GM19397 (cell line): ENCODE measurements around the gene SLC6A12.

ENCODE experiments used
- ATAC-seq: cut with Tn5 transposase; IDR thresholded peaks from one replicate; pipeline ENCODE4 v1.9.1; 2021; ENCODE audit warnings: mild to moderate bottlenecking, moderate library complexity; ENCODE audit not compliant: unreplicated experiment

Gene SLC6A12

DNA sequence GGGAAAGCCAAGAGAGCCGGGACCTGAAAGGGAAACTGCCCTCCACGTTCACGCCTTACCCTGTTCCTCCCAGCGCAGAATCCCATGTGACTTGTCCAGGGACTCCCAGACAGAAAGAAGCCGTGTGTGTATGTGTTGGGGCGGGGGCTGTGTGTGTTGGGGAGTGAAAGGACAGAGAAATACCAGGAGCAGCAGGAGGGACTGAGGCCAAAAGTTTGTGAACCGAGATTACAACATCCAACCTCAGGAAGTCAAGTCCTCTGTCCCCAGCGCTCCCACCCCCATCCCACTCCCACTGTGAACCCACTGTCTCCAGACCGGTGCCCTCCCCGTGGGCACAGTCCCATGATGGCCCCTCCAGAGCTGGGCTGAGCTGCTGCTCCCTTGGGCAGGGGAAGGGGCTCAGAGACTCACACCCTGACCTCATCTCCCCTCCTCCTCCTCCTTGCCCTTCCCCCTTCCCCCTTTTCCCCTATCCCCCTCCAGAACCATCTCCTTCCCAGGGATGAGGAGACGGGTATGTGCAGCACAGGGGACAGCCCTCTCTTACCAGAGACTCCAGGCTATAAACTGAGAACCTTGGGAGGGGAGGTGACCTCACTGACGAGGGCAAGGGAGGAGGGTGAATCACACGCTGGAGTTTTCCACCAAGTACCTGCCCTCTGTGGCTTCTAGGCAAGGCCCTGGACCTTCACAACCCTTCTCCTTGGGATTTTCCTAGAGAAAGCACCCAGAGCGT lies at the start of gene SLC6A12:
SLC6A12 (minus strand) TSS at position 155 of the 739 bp plus-strand sequence. CDS start 4,171 bp downstream, outside the sequence.
- no peak for ATAC-seq

DNA sequence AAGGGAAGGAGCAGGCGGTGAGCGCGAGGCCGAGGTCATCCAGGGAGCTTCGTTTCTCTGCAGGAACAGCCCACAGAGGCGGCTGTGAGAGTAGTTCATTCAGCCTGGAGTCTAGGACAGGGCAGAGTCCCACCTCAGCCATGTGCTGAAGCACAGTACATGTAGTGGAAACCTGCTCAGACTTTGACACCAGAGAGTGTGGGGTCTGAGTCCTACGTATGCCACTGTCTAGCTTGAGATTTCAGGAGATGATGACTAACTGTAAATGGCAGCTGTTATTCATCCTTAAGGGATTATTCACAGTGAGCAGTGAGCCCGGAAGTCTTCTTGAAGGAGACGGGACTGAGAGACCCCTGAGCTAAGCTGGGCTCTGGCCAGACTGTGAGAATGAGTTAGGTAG lies 49.6 kb upstream of the SLC6A12 start:
- no peak for ATAC-seq

DNA sequence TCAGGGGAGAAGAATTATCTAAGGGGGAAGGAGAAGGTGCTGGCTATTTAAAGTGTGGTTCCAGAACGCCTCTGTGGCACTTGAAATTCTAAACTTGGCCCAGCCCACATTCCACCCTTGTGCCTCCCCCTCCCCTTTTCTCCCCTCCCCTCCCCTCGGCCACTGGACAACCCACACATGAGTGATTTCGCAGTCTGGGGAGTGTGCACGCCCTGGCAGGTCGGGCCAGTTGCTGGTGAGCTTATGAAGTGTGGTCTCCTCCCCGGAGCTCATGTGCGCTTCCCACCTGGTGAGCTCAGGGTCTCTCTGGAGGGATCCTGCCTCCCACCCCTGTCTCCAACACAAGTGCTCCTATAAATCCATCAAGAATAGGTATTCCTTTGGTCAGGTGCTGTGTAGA lies 48.9 kb upstream of the SLC6A12 start, which contains the start of gene SLC6A13:
SLC6A13 (minus strand) TSS at position 20 of the 400 bp plus-strand sequence. CDS start 2,784 bp downstream, outside the sequence.
- no peak for ATAC-seq

DNA sequence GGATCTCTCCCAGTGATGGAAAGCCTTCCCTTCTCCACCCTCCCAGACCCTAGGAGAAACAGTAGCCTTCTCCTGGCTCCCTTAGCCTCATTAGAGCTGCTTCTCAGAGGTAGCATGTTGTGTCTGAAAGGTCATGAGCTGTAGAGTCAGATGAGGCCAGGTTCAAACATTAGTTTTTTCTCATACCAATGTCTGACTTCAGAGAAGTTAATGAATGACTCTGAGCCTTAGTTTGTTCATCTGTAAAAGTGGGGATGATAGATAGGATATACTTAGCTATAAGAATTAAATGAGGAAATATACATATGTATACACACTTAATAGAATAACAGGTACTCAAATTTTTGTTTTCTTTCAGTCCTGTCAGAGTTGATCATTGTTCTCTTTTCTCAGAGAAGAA lies 48.2 kb upstream of the SLC6A12 start:
- no peak for ATAC-seq

DNA sequence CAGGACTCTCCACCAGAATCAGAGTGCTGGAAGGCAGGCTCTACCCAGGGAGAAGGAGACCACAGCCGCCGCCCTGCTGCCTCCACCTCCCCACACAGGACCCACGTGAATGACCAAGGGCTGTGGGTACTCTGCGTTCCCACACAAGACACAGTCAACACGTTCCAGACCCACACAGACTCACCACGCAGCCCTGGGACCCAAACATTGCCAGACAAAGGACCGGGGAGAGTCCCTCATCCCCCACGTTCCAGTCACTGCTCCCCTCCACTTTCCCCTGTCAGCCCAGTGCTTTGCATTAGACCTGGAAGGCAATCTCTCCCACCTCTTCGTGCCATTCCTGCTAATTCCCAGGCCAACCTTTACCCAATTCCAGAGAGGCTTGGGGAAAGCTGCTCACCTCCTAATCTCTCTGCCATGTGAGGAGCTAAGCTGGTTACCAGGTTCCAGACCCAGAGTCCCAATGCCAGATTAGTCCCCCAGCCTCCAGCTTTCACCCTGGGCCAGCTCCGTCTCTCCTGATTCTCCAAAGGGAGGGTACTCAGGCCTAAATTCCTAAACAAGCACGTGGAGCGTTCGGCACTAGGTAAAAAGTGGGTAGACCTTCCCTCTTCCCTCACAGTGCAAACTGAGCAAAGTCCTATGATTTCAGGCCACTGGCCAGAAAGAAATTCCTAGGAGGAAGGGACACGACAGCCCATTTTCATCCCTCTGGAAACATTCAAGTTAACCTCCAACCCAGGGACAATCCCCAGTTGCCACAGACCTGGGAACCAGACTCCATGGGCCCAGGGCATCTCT lies 43.8 kb upstream of the SLC6A12 start:
- ATAC-seq = no peak

DNA sequence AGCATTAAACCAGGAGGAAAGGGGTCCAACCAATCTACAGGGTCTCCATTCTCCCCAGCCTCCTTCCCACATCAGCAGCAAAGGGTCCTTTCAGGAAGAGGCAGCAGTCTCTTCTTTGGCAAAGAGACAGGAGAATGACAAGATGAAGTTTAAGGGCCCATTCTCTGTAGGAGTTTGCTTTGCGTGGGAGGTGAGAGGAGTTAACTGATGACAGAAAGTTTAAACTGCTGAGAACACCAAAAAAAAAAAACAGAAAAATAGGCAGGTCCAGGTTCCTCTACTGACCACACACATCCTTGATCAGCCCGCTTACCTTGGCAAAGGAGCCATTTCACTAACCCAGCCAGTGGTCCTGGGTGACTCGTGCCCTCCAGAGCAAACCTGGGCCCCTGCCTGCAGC lies 43.0 kb upstream of the SLC6A12 start:
- no peak for ATAC-seq

DNA sequence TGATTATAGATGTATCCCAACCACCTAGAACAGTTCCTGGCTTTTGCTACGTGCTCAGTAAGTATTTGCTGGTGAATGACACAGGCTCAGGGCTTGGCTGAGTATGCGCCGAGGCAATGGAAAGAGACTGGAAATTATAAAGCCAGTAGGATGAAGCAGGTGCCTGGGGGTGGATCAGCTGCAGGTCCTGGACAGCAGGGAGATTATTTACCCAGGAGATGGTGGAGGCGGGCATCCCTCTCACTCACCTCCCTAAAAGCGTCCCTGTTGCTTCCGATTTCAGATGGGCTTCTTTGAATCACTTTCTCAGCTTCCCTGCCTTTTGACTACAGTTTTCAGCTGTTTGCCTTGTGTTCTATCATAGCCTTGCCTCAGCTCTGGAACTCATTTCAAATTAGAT lies 42.3 kb upstream of the SLC6A12 start:
- ATAC-seq = no peak

DNA sequence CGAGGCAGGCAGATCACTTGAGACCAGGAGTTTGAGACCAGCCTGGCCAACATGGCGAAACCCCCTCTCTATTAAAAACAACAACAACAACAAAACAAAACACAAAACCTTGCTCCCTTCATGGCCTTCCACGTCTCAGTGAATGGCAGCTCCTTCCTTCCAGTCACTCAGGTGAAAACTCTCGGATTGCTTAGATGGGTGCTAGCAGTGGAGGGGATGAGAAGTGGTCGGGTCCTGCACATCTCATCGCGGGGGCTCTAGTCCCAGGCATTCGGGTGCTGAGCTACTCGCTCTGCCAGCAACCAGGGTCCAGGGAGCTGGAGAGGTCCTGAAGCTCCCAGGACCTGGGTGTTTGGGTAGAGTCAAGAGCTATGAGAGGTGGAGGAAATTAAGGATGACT lies 41.0 kb upstream of the SLC6A12 start:
- no peak for ATAC-seq

DNA sequence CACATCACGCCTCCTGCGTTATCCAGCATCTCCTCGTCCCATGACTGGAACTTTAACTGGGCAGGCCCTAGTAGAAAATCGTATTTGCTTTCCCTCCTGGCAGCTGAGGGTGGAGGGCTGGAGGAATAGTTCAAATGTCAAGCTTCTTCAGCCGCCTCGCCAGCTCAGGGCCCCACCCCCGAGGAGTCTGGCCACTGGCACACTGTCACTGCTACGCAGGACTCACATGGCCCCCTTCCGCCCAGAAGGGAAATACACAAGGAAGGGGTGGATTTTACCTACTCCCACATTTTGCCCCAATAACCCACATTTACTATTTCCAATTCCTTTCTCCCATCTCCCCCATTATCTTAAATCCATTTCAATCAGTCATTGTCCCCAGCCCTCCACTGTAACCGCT lies 40.1 kb upstream of the SLC6A12 start:
- no peak for ATAC-seq

DNA sequence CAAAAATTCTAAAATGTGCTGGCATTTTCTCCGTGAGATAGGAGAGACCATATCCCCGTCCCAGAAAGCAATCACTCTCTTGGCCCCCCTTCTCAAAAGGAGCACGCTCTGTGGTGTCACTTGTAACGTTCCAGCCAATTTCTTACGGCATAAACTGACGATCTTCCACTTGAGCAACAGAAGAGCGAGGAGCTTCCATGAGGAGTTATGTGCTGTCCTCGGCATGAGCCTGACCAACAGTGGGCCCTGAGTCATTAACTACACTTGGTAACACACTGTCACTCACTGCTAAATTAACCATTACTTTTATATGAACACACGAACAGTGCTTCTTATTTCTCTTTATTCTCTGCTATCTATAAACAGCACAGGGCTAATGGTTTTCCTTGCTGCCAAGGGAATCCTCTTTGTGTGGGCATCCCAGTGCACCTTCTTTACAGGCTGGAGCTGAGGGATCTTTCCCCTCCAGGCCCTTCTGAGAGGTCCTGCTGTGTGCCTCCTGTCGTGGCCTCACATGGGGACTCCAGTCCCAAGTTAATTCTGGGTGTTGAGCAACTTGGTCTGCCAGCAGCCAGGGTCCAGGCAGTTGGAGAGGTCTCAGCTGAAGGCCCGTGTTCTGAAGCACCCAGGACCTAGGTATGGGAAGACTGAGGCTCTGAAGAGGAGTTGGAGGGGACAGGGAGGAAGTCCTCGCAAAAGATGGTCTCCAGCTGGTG lies 39.3 kb upstream of the SLC6A12 start:
- ATAC-seq = no peak

DNA sequence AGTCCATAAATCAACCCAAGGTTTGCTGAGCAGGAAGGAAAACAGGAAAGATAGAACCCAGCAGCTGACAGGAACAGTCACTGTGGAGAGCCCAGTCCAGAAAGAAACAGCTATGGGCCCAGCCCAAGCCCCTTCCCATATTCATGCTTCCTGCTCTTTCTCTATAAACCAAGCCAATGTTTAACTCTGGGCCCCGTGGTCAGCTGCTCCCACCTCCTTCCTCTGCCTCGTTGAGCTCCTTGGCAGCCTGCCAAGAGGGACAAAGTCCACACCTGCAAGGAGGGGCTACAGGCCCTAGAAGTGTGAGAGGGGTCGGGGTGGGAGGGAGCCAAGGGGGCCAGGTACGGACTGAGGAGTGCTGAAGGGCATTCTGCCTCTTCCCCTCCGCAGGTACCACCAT lies 38.7 kb upstream of the SLC6A12 start:
- no peak for ATAC-seq

DNA sequence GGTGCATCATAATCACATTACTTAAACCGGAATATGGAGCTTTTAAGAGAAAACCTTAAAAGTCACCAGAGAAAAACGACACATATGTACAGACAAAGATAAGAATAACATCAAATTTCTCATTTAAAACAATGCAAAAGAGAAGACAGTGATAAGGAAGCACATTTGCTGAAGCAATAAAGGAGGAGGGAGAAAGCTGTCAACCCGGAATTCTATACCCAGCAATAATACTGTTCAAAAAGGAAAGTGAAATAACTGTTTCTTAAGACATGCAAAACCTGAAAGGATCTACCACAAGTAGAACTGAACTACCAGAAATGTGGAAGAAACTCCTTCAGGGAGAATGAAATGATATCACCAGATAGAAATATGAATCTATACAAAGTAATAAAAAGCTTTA lies 33.3 kb upstream of the SLC6A12 start:
- ATAC-seq = no peak

DNA sequence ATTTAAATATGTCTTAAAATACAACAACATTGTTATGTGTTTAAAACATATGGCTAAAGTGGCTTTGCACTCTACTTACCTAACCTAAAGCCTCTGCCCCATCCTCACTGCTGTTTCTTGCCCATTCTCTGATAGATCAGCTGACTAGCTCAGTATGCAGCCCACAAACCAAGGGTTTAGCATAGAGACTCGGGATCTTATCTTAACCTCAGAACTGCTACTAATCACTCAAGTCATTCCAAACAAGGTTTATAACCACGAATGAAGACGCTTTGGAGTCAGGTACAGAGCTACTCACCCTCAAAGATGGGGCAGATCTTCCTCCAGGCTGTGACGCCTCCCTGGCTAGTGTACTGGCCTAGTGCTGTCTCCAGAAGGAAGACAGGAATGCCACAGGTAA lies 29.4 kb upstream of the SLC6A12 start:
- no peak for ATAC-seq

DNA sequence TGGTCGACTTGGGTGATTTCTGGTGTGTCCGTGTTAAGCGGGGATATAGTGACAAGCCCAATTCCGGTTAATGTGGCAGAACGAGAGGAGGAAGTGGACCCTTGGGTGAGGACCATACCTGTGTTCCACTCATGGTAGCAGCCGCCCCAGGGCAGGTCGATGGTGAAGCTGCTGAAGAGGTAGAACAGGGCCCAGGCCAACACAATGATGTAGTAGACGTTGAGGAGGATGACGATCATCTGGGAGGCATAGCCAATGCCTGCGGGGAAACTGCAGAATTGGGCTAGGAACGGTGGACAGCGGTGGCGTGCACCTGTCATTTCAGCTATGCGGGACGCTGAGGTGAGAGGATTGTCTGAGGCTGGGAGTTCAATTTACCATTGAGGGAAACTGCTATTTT lies 28.5 kb upstream of the SLC6A12 start:
- ATAC-seq = no peak

DNA sequence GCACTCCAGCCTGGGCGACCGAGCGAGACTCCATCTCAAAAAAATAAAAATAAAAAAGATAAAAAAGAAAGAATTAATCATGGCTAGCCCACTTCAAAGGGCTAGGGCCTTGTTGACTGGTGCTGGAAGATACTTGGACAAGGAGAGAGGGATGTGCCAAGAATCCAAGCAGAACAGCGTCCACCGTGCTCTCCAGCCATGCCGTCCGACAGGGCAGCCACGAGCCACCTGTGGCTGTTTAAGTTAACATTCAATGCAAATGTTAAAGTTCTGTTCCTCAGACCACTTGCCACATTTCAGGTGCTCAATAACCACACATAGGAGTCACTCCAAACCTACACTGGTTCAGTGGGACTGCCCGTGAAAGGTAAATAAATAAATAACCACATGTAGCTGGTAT lies 27.3 kb upstream of the SLC6A12 start:
- no peak for ATAC-seq

DNA sequence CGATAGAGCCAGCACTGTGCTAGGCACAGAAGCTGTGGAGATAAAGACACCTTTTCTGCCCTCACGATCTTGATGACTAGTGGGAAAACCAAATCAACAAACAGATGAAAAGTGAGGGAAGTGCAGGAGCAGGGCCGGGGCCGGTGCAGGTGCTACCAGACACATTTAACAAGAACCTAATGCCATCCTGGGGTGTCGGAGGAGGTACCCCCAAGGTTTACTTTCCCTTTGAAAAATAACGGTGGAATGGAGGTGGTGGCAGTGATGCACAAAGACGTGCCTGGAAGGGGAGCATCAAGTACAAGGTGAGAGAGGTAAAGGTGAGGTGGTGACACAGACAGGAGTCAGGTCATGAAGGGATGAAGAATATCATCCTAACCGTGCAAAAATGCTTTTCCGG lies 26.6 kb upstream of the SLC6A12 start:
- no peak for ATAC-seq

DNA sequence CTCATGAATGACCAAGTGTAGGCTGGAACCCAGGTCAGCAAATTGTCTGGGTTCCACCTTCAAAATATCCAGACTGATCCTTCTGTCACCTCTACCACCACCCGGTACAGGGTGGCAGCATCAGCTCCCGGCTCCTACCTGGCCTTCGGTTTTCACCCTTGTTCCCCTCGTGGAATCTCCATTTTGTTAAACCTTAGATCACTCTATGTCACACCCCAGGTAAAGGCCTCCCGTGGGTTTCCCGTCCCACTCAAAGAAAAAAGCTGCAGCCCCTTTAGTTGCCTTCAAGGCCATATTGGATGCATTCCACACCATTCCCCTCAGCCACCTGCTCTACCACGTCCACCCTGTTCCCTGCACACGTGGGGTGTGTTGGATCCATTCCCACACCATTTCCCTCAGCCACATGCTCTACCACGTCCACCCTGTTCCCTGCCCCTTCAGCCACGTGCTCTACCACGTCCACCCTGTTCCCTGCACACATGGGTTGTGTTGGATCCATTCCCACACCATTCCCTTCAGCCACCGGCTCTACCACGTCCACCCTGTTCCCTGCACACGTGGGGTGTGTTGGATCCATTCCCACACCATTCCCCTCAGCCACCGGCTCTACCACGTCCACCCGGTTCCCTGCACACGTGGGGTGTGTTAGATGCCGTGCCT lies 24.9 kb upstream of the SLC6A12 start:
- ATAC-seq = no peak

DNA sequence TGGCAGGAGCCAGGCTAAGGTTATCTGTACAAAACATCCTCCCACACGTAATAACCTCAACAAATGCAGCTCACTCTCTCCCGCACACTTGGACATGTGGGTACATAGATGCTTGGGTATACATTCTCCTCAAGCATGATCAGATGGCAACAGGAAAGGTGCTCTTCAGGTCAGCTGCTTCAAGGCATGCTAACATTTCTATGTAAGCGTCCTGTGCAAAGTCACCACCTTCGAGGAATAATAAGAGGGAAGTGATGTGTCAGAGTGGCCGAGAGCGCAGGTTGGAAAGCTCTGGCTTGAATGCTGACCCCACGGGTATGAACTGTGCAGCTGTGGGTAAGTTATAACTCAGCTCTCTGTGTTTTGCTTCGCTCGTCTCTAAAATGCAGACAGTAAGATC lies 24.2 kb upstream of the SLC6A12 start:
- ATAC-seq = no peak

DNA sequence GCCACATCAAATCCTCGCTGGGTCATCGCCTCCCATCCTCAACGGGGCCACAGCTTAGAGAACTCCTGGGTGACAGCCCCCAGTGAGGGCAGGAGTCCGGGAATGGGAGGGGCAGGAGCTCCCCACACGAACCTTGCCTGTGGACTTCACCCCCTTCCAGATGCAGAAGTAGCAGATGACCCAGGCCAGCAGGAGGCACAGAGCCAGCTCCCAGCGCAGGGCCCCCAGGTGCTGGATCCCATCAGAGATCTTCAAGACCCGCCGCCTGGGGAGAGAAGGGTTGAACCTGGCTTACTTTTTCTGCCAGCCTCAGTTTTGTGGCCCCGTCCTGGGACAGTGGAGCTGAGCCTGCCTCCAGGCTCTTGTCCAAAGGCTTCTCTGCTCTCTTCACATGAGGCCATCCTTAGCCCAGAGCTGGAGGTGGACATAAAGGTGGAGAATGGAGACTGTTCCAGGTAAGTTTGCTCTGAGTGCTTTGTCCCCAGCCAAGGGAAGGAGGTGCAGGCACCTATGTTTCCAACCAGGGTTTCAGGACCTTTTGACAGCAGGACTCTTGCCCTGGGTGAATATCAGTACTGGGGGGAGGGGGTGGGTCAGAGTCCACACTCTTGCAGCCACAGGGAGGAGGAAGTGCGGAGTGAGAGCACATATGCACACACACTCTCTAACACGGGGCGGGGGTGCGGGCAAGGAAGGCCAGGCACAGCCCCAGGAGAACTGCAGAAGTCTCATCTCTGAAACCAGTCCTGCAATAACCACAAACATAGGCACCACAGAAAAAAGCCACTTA lies 23.3 kb upstream of the SLC6A12 start:
- no peak for ATAC-seq

DNA sequence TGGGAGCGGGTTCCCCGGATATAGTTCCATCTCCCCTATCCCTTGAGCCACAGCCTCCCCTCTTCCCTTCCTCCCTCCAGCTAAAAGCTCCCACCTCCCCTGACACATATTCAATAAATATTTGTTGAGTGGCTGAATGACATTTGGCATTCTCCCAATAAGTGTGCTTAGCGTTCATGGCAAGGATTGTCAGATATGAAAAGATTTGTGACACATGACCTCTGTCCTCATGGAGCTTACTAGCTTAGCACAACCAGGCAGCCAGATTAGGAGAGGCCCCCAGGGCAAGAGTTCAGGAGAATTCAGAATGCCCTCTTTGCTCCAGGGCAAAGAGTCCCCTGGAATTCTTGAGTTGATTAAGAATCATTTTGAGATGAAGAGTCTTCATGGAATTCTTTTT lies 22.5 kb upstream of the SLC6A12 start:
- no peak for ATAC-seq
